GM23338 (cell line): ENCODE results near the gene SCN9A. TPM values are rescaled to one million over a fixed set of nuclear protein-coding genes. Genes with fewer than 3 reads are reported as not detected.
A peak's percentile ranks its signal among the peaks of the same experiment; 100 is the strongest.

Experiments
- ATAC-seq: fragments of 200-7000 bp; cut with Tn5 transposase; 3 replicates; pipeline ENCODE4 v1.9.1; 2020
- DNase-seq: peaks from one replicate; pipeline ENCODE4 v3.0.0-alpha.2; 2015; ENCODE audit warnings: low spot score
- H2AFZ ChIP-seq: fragments of 200-600 bp; sonication (generic); 2 replicates; pipeline ENCODE4 v1.8.0; 2016; ENCODE audit warnings: antibody characterized with exemption, mild to moderate bottlenecking, moderate library complexity
- H3F3A ChIP-seq: fragments of 200-600 bp; sonication (generic); replicated peaks from 2 replicates; pipeline ENCODE4 v1.8.0; 2017; ENCODE audit warnings: antibody characterized with exemption, mixed run types, low read depth
- H3K27ac ChIP-seq: fragments of 200-600 bp; sonication (generic); 2 replicates; pipeline ENCODE4 v1.6.1; 2016; ENCODE audit warnings: low read depth
- H3K27me3 ChIP-seq: fragments of 200-600 bp; sonication (generic); 2 replicates; pipeline ENCODE4 v1.8.0; 2016; ENCODE audit warnings: mild to moderate bottlenecking, mixed run types, moderate library complexity; ENCODE audit not compliant: insufficient read depth
- H3K36me3 ChIP-seq: fragments of 200-600 bp; sonication (generic); 2 replicates; pipeline ENCODE4 v1.8.0; 2016; ENCODE audit warnings: mild to moderate bottlenecking; ENCODE audit not compliant: insufficient read depth
- H3K4me1 ChIP-seq: fragments of 200-600 bp; sonication (generic); 2 replicates; pipeline ENCODE4 v1.8.0; 2016; ENCODE audit warnings: mild to moderate bottlenecking, moderate library complexity; ENCODE audit not compliant: insufficient read depth
- H3K4me2 ChIP-seq: fragments of 200-600 bp; sonication (generic); 2 replicates; pipeline ENCODE4 v1.7.1; 2017; ENCODE audit warnings: mixed run types
- H3K4me3 ChIP-seq: fragments of 200-600 bp; sonication (generic); 2 replicates; pipeline ENCODE4 v1.6.1; 2016; ENCODE audit warnings: mixed run types
- H3K79me2 ChIP-seq: fragments of 200-600 bp; sonication (generic); replicated peaks from 2 replicates; pipeline ENCODE4 v1.8.0; 2017; ENCODE audit warnings: mild to moderate bottlenecking; ENCODE audit not compliant: insufficient read depth
- H3K9me2 ChIP-seq: fragments of 200-600 bp; sonication (generic); 2 replicates; pipeline ENCODE4 v1.8.0; 2017; ENCODE audit not compliant: insufficient read depth
- H4K20me1 ChIP-seq: fragments of 200-600 bp; sonication (generic); replicated peaks from 2 replicates; pipeline ENCODE4 v1.8.0; 2017; ENCODE audit warnings: mild to moderate bottlenecking; ENCODE audit not compliant: insufficient read depth
- H3K27ac Mint-ChIP-seq: 2 replicates; pipeline ENCODE4 v1.8.0; 2020; ENCODE audit warnings: inconsistent platforms, mild to moderate bottlenecking, moderate library complexity, mixed read lengths
- H3K27me3 Mint-ChIP-seq: 3 replicates; pipeline ENCODE4 v1.8.0; 2022; ENCODE audit warnings: low read depth, mild to moderate bottlenecking, moderate library complexity, mixed read lengths, inconsistent platforms; ENCODE audit not compliant: insufficient read depth, poor library complexity
- H3K36me3 Mint-ChIP-seq: 3 replicates; pipeline ENCODE4 v1.8.0; 2021; ENCODE audit warnings: low read depth, mild to moderate bottlenecking, inconsistent platforms, moderate library complexity, mixed read lengths
- H3K4me1 Mint-ChIP-seq: 3 replicates; pipeline ENCODE4 v1.8.0; 2020; ENCODE audit warnings: mild to moderate bottlenecking, inconsistent platforms, mixed read lengths
- H3K4me3 Mint-ChIP-seq: 3 replicates; pipeline ENCODE4 v1.8.0; 2021; ENCODE audit warnings: moderate library complexity, mild to moderate bottlenecking, inconsistent platforms, mixed read lengths
- H3K9me3 Mint-ChIP-seq: 3 replicates; pipeline ENCODE4 v1.8.0; 2020; ENCODE audit warnings: moderate library complexity, mild to moderate bottlenecking, inconsistent platforms, mixed read lengths
- CREB1 ChIP-seq: fragments of 250-450 bp; sonication (Bioruptor Pico); IDR thresholded peaks from 2 replicates; pipeline ENCODE4 v1.5.0; 2020; ENCODE audit warnings: low read depth, mild to moderate bottlenecking, moderate library complexity
- ETS1 ChIP-seq: IDR thresholded peaks from 2 replicates; pipeline ENCODE4 v1.6.1; 2016; ENCODE audit warnings: antibody characterized with exemption
- EZH2 ChIP-seq: fragments of 200-600 bp; sonication (generic); IDR thresholded peaks from one replicate; pipeline ENCODE4 v1.8.0; 2017; ENCODE audit warnings: antibody characterized with exemption, mild to moderate bottlenecking, low read depth; ENCODE audit not compliant: unreplicated experiment
- NANOG ChIP-seq: IDR thresholded peaks from 2 replicates; pipeline ENCODE4 v1.6.1; 2016; ENCODE audit warnings: antibody characterized with exemption, borderline replicate concordance
- POLR2AphosphoS5 ChIP-seq: IDR thresholded peaks from 2 replicates; pipeline ENCODE4 v1.6.1; 2016; ENCODE audit warnings: antibody characterized with exemption, low read depth
- STAT1 ChIP-seq: IDR thresholded peaks from one replicate; pipeline ENCODE4 v1.6.1; 2016; ENCODE audit warnings: antibody characterized with exemption; ENCODE audit not compliant: unreplicated experiment
- ZNF331 ChIP-seq: fragments of 250-450 bp; sonication (Bioruptor Pico); IDR thresholded peaks from 2 replicates; pipeline ENCODE4 v1.5.0; 2020; ENCODE audit warnings: low read depth, mild to moderate bottlenecking, moderate library complexity
- ZNF462 ChIP-seq: fragments of 250-450 bp; sonication (Bioruptor Pico); IDR thresholded peaks from 2 replicates; pipeline ENCODE4 v1.5.0; 2020; ENCODE audit warnings: mild to moderate bottlenecking, moderate library complexity
- polyA plus RNA-seq: library from polyadenylated mRNA; unstranded; fragments of >200 nt; fragmentation: Nextera tagmentation; extraction: Ambion mirVana; gene quantifications from 2 replicates; pipeline ENCODE4 v1.2.1, GENCODE V29; 2016
- total RNA-seq: library from RNA; depleted of rRNA; stranded (reverse); fragments of >200 nt; shearing (Covaris generic); gene quantifications from 2 replicates; pipeline ENCODE4 v1.2.3, GENCODE V29; 2014

The SCN9A gene
- total and polyA plus RNA-seq, 2 experiments from 2014 or later, result 8.8 to 9.5 TPM

- Histone ChIP-seq H2AFZ (no peak overlapping the region), H3K36me3 (no peaks in the 10 kb centered on the region), H4K20me1 (no peaks in the 10 kb centered on the region), H3F3A (no peaks in the 10 kb centered on the region), H3K9me2 (no peaks in the 10 kb centered on the region), H3K79me2 (no peaks in the 10 kb centered on the region), H3K27ac (no peak overlapping the region), H3K4me3 (no peak overlapping the region), H3K4me2 (no peak overlapping the region), H3K27me3 (no peaks in the 10 kb centered on the region), H3K4me1 (no peaks in the 10 kb centered on the region)
- DNase-seq (no peak), ATAC-seq (no peak)
- Mint-ChIP-seq H3K9me3 (no peaks in the 10 kb centered on the region), H3K4me1 (peaks cover 6% of the 10 kb centered on the region; the same call in 2 of the 3 replicates), H3K4me3 (no peak overlapping the region), H3K36me3 (no peaks in the 10 kb centered on the region), H3K27ac (peak overlapping the region; percentile 83), H3K27me3 (no peaks in the 10 kb centered on the region)
- TF ChIP-seq ETS1 (no peak), POLR2AphosphoS5 (no peak), EZH2 (no peak), ZNF331 (CRISPR knock-in tag) (no peak), ZNF462 (CRISPR knock-in tag) (no peak), CREB1 (CRISPR knock-in tag) (no peak), NANOG (no peak), STAT1 (no peak)
These were observed 141.5 kb downstream of the SCN9A start for GRCh38 chr2:166234112-166234846.
